ENCODE data around the gene MYBPH. TPM values are rescaled to one million over a fixed set of nuclear protein-coding genes. Genes with fewer than 3 reads are reported as not detected.

MYBPH gene
- total RNA-seq, 6 experiments from 2014 or later, result 0.12 TPM; not detected in 5

DNA sequence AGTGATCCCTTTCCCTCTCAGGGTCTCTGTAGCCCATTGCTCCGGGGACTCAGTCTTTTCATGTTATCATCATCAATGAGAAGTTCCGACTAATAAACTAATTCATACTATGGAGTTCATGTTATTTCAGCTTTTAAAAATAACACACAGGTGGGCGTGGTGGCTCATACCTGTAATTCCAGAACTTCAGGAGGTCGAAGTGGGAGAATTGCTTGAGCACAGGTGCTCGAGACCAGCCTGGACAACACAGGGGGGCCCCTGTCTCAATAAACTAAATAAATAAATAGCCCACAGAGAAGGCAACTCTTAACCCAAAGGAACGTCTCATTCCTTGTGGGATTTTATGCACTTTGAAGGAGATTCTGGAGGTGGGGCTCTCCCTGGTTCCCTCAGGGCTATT lies 14.5 kb downstream of the MYBPH start:
- 48% methylated on average over 6 of the region's 6 CpGs for WGBS (ENCODE audit: insufficient coverage, low coverage, low lambda C conversion rate, missing lambda C conversion rate)
- Histone ChIP-seq H3K4me3 (no peak overlapping the region), H3K27me3 (no peaks in the 10 kb centered on the region), H3K9me3 (no peaks in the 10 kb centered on the region), H3K27ac (no peak overlapping the region), H3K4me1 (no peaks in the 10 kb centered on the region), H3K36me3 (no peaks in the 10 kb centered on the region)
- TF ChIP-seq POLR2A (IDR thresholded peaks at IDR 0.05), result no peak
- TF ChIP-seq, protein P1, sequence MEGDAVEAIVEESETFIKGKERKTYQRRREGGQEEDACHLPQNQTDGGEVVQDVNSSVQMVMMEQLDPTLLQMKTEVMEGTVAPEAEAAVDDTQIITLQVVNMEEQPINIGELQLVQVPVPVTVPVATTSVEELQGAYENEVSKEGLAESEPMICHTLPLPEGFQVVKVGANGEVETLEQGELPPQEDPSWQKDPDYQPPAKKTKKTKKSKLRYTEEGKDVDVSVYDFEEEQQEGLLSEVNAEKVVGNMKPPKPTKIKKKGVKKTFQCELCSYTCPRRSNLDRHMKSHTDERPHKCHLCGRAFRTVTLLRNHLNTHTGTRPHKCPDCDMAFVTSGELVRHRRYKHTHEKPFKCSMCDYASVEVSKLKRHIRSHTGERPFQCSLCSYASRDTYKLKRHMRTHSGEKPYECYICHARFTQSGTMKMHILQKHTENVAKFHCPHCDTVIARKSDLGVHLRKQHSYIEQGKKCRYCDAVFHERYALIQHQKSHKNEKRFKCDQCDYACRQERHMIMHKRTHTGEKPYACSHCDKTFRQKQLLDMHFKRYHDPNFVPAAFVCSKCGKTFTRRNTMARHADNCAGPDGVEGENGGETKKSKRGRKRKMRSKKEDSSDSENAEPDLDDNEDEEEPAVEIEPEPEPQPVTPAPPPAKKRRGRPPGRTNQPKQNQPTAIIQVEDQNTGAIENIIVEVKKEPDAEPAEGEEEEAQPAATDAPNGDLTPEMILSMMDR (IDR thresholded peaks at IDR 0.05), result no peak
- ATAC-seq, result no peak
- intact Hi-C loops (cut with DNase I), result no loop called here
- DNase-seq, result no peak

DNA sequence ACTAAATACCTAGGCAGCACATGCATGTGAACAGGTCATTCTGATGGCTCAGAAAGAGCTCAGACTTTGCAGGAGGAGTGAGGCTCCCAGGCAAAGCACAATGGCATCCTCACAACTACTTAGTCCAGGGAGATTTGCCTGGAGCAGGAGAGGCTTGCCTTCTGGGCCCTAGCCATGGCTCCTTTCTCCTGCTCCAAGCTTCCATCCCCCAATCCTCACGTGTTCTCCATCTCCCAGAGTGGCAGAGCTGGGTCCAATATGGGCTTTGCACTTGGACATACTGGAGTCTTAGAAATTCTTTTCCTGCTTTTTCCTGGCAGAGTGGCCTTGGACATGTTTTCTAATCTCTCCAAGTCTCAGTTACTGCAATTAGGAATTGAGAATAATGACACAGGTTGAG lies 15.8 kb downstream of the MYBPH start:
- no peak for ATAC-seq
- Histone ChIP-seq H3K27ac (no peak overlapping the region), H3K36me3 (no peaks in the 10 kb centered on the region), H3K4me1 (no peaks in the 10 kb centered on the region), H3K27me3 (no peaks in the 10 kb centered on the region), H3K4me3 (no peak overlapping the region), H3K9me3 (no peaks in the 10 kb centered on the region)
- TF ChIP-seq, protein P1 (IDR thresholded peaks at IDR 0.05), result no peak
- TF ChIP-seq POLR2A (IDR thresholded peaks at IDR 0.05), result no peak
- intact Hi-C loops (cut with DNase I), result no loop called here
- no CpG with 5 or more reads among the region's 1 CpG for WGBS (ENCODE audit: insufficient coverage, low coverage, low lambda C conversion rate, missing lambda C conversion rate)
- DNase-seq, result no peak

DNA sequence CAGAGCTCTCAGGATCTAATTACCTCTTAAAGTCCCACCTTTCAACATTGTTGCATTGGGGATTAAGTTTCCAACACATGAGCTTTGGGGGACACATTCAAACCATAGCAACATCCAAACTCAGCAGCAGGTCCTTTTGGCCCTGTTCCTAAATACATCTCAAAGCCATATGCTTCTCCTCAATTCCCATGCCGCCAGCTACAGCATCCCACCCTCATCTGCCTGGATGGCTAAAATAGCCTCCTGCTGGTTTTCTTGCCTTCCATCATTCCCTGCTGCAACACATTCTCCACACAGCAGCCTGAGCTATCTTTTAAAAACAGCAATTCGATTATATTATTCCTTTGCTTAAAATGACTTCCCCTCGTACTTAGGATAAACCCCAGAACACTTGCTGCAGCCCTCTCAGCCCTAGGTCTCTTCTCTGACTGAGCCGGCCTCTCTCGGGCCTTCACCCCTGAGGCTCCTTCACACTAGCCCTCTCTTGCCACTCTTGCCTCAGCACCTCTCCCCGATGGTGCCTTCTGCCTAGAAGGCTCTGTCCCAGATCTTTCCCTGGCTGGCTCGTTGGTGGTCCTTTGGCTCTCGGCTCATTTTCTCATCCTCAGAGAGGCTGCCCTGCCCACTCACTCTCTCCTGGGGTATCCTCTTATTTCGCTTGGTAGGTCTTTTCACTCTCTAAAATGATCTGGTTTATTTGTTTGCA lies 16.5 kb downstream of the MYBPH start:
- DNase-seq, result no peak
- no peaks in the 10 kb centered on the region for H3K9me3 ChIP-seq
- 74% methylated on average over 7 of the region's 9 CpGs for WGBS (ENCODE audit: insufficient coverage, low coverage, low lambda C conversion rate, missing lambda C conversion rate)
- TF ChIP-seq, protein P1 (IDR thresholded peaks at IDR 0.05), result no peak
- TF ChIP-seq POLR2A (IDR thresholded peaks at IDR 0.05), result no peak
- H3K27me3 ChIP-seq, result no peaks in the 10 kb centered on the region
- H3K4me1 ChIP-seq, result no peaks in the 10 kb centered on the region
- no peaks in the 10 kb centered on the region for H3K36me3 ChIP-seq
- H3K4me3 ChIP-seq, result no peak overlapping the region
- H3K27ac ChIP-seq, result no peak overlapping the region
- ATAC-seq, result no peak
- intact Hi-C loops (cut with DNase I), result no loop called here

DNA sequence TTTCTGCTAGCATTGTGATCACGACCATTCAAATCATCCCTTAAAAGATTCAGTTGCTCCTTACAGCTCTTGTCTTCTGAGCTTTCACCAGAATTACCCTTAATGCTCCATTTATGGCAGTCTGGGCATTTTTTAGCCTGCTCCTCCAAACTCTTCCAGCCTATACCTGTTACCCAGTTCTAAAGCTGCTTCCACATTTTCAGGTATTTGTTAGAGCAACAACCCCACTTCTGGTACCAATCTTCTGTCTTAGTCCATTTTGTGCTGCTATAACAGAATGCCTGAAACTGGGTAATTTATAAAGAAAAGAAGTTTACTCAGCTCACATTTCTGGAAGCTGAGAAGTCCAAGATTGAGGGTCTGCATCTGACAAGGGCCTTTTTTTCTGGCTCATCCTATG lies 17.2 kb downstream of the MYBPH start:
- DNase-seq (no peak), ATAC-seq (no peak)
- intact Hi-C loops (cut with DNase I), result no loop called here
- Histone ChIP-seq H3K4me3 (no peak overlapping the region), H3K36me3 (no peaks in the 10 kb centered on the region), H3K9me3 (no peaks in the 10 kb centered on the region), H3K4me1 (no peaks in the 10 kb centered on the region), H3K27ac (no peak overlapping the region), H3K27me3 (no peaks in the 10 kb centered on the region)
- no peak for TF ChIP-seq POLR2A (IDR thresholded peaks at IDR 0.05)
- TF ChIP-seq, protein P1 (IDR thresholded peaks at IDR 0.05), result no peak
- WGBS (ENCODE audit: insufficient coverage, low coverage, low lambda C conversion rate, missing lambda C conversion rate), result 75% methylated on average over 1 of the region's 1 CpG

Data from right lobe of liver (tissue), 6 donors.